Panc1 (cell line): Measurements from ENCODE around the gene PALD1. TPM values are rescaled to one million over a fixed set of nuclear protein-coding genes. Genes with fewer than 3 reads are reported as not detected.

Experiments
- ATAC-seq: fragments of 200-7000 bp; cut with Tn5 transposase; 2 replicates; pipeline ENCODE4 v1.9.1; 2020; ENCODE audit warnings: mild to moderate bottlenecking, moderate library complexity
- BruUV-seq: library from RNA; stranded (reverse); fragments of 400-500 nt; replicated peaks from 2 replicates; lab custom pipeline; 2021; lab: Mats Ljungman, UMichigan
- CTCF ChIA-PET: fragments of 300-600 bp; sonication (Branson Sonifier 250); formaldehyde crosslinking; loops from one replicate; lab custom pipeline; 2022; ENCODE audit warnings: antibody characterized with exemption; lab: Charles Lee
- POLR2A ChIA-PET: fragments of 300-600 bp; sonication (Branson Sonifier 250); formaldehyde crosslinking; loops from one replicate; lab custom pipeline; 2022; ENCODE audit warnings: antibody characterized with exemption; lab: Charles Lee
- DNase-seq: peaks from one replicate; pipeline ENCODE4 v3.0.0-alpha.2; 2010; ENCODE audit warnings: low read depth, low spot score
- H3K27ac ChIP-seq: 2 replicates; pipeline ENCODE4 v1.5.1; 2011; ENCODE audit warnings: mild to moderate bottlenecking, low read length, inconsistent platforms
- H3K27me3 ChIP-seq: fragments of 200-500 bp; sonication (Bioruptor generic); 2 replicates; pipeline ENCODE4 v1.6.0; 2014; ENCODE audit warnings: low read length, inconsistent platforms; ENCODE audit not compliant: control insufficient read depth, insufficient read depth
- H3K36me3 ChIP-seq: fragments of 200-500 bp; sonication (Bioruptor generic); 2 replicates; pipeline ENCODE4 v1.5.1; 2014; ENCODE audit warnings: inconsistent platforms, mild to moderate bottlenecking, low read length, moderate library complexity; ENCODE audit not compliant: control insufficient read depth, insufficient read depth
- H3K4me1 ChIP-seq: 2 replicates; pipeline ENCODE4 v1.5.1; 2011; ENCODE audit warnings: inconsistent platforms, mild to moderate bottlenecking, low read length, moderate library complexity; ENCODE audit not compliant: control insufficient read depth, insufficient read depth
- H3K4me3 ChIP-seq, 2 experiments: 2 replicates each; pipeline ENCODE4 v1.5.1; 2011 to 2012; ENCODE audit warnings: low read depth in 2 of 2, low read length in 2 of 2, mild to moderate bottlenecking in 2 of 2, inconsistent platforms in 1 of 2, moderate library complexity in 1 of 2
- H3K9me3 ChIP-seq: fragments of 200-500 bp; sonication (Bioruptor generic); 2 replicates; pipeline ENCODE4 v1.5.1; 2014; ENCODE audit warnings: low read depth, mild to moderate bottlenecking, inconsistent platforms, low read length, moderate library complexity; ENCODE audit not compliant: control insufficient read depth, insufficient read depth
- CTCF ChIP-seq: fragments of 450-650 bp; IDR thresholded peaks from 2 replicates; pipeline ENCODE4 v1.5.1; 2017; ENCODE audit warnings: mild to moderate bottlenecking
- POLR2AphosphoS5 ChIP-seq: IDR thresholded peaks from 2 replicates; pipeline ENCODE4 v1.6.1; 2012; ENCODE audit warnings: mild to moderate bottlenecking, low read depth, low read length, moderate library complexity
- REST ChIP-seq, 2 experiments: IDR thresholded peaks; 2 replicates each; pipeline ENCODE4 v1.6.1; 2011 to 2012; ENCODE audit warnings: low read depth in 2 of 2, control low read depth in 1 of 2, low read length in 1 of 2, mild to moderate bottlenecking in 1 of 2, moderate library complexity in 1 of 2; ENCODE audit not compliant: insufficient read depth in 1 of 2
- SIN3A ChIP-seq: IDR thresholded peaks from 2 replicates; pipeline ENCODE4 v1.6.1; 2012; ENCODE audit warnings: low read depth, mild to moderate bottlenecking, low read length, moderate library complexity, borderline replicate concordance; ENCODE audit not compliant: insufficient read depth
- TCF7L2 ChIP-seq: IDR thresholded peaks from 2 replicates; pipeline ENCODE4 v1.6.1; 2011; ENCODE audit warnings: mild to moderate bottlenecking, low read depth, low read length, inconsistent platforms
- in situ Hi-C: cut with HindIII; loops from 2 replicates; pipeline ENCODE4 v1.10.0; 2016; ENCODE audit warnings: low sequenced_read_pairs, low pct_unique_long_range_greater_than_20kb
- intact Hi-C: fragments of 100-400 bp; cut with micrococcal nuclease; formaldehyde crosslinking; loops from one replicate; pipeline ENCODE4 v1.10.0; 2022; ENCODE audit not compliant: unreplicated experiment
- total RNA-seq: library from RNA; stranded (reverse); gene quantifications from one replicate; pipeline ENCODE4 v1.2.1, GENCODE V29; 2021; ENCODE audit not compliant: unreplicated experiment

PALD1 gene
- total RNA-seq, 1 experiment from 2014 or later, result 3.0 TPM

GRCh38 chr10:70550459-70550858 is 71.9 kb downstream of the PALD1 start:
- no peak overlapping the region for H3K27ac ChIP-seq
- ChIA-PET CTCF (interaction anchor here (0.5 to 1.5 kb wide), 4 partner anchors 9 to 211 kb away, joined by 3 to 7 read pairs (median 4); no protein-coding TSS in a partner anchor), POLR2A (no interaction called here)
- H3K4me3 ChIP-seq, result no peak overlapping the region
- H3K9me3 ChIP-seq, result no peaks in the 10 kb centered on the region
- H3K4me1 ChIP-seq, result no peaks in the 10 kb centered on the region
- no peaks in the 10 kb centered on the region for H3K36me3 ChIP-seq
- H3K27me3 ChIP-seq, result no peaks in the 10 kb centered on the region
- TF ChIP-seq SIN3A (no peak), POLR2AphosphoS5 (no peak), REST (IDR thresholded peaks at IDR 0.05; ENCODE audit: insufficient read depth in 1 of 2, low read depth in 2 of 2, low read length in 1 of 2) (no peak), TCF7L2 (no peak), CTCF (no peak)
- no peak for ATAC-seq
- intact Hi-C loops (loop anchor here (2.0 kb wide), 2 partner anchors 208 to 330 kb away; no protein-coding TSS in a partner anchor), in situ Hi-C loops (no loop called here)
- DNase-seq, result no peak
- no TSS peak for BruUV-seq

GRCh38 chr10:70551466-70551865 is 72.9 kb downstream of the PALD1 start:
- BruUV-seq, result no TSS peak
- no peaks in the 10 kb centered on the region for H3K27me3 ChIP-seq
- POLR2A ChIA-PET, result no interaction called here
- no peak for ATAC-seq
- CTCF ChIA-PET, result no interaction called here
- DNase-seq, result no peak
- TF ChIP-seq REST (IDR thresholded peaks at IDR 0.05; ENCODE audit: insufficient read depth in 1 of 2, low read depth in 2 of 2, low read length in 1 of 2), result no peak
- TF ChIP-seq SIN3A, result no peak
- no peak overlapping the region for H3K27ac ChIP-seq
- H3K4me3 ChIP-seq, result no peak overlapping the region
- intact Hi-C loops (loop anchor here (2.0 kb wide), 2 partner anchors 207 to 329 kb away; no protein-coding TSS in a partner anchor), in situ Hi-C loops (no loop called here)
- no peaks in the 10 kb centered on the region for H3K4me1 ChIP-seq
- no peaks in the 10 kb centered on the region for H3K9me3 ChIP-seq
- no peaks in the 10 kb centered on the region for H3K36me3 ChIP-seq
